Endothelial cell of umbilical vein (primary cell): ENCODE results near the gene CHRNA5.

Source experiments
- EZH2 ChIP-seq: IDR thresholded peaks from 2 replicates; pipeline ENCODE4 v1.6.1; 2012; ENCODE audit warnings: borderline replicate concordance, low read depth, mild to moderate bottlenecking, moderate library complexity, low read length, inconsistent platforms; ENCODE audit not compliant: severe bottlenecking
- FOS ChIP-seq: IDR thresholded peaks from 2 replicates; pipeline ENCODE4 v1.6.1; 2011; ENCODE audit warnings: mild to moderate bottlenecking, low read length, moderate library complexity, borderline replicate concordance; ENCODE audit not compliant: insufficient read depth
- GATA2 ChIP-seq: IDR thresholded peaks from 2 replicates; pipeline ENCODE4 v1.7.0; 2011; ENCODE audit warnings: low read depth, mild to moderate bottlenecking, moderate library complexity, mixed read lengths, low read length; ENCODE audit not compliant: insufficient read length, insufficient read depth
- JUN ChIP-seq: IDR thresholded peaks from 2 replicates; pipeline ENCODE4 v1.6.1; 2011; ENCODE audit warnings: borderline replicate concordance, low read depth; ENCODE audit not compliant: insufficient read length, insufficient read depth
- MYC ChIP-seq: IDR thresholded peaks from one replicate; pipeline ENCODE4 v1.6.1; 2011; ENCODE audit warnings: mild to moderate bottlenecking, low read depth, low read length
- POLR2A ChIP-seq: IDR thresholded peaks from 2 replicates; pipeline ENCODE4 v1.6.1; 2012; ENCODE audit warnings: low read depth, mild to moderate bottlenecking, control low read depth, low read length
- POLR2AphosphoS5 ChIP-seq: IDR thresholded peaks from 2 replicates; pipeline ENCODE4 v1.6.1; 2012; ENCODE audit warnings: low read depth, mild to moderate bottlenecking, control low read depth, low read length, moderate library complexity; ENCODE audit not compliant: insufficient read depth
- TF ChIP-seq, protein P1 (sequence below), 2 donors: IDR thresholded peaks; 1 replicate in 1 of 2; 2 replicates in 1 of 2; pipeline ENCODE4 v1.5.1; 2011; ENCODE audit warnings: low read length in 2 of 2, mild to moderate bottlenecking in 2 of 2, moderate library complexity in 2 of 2, control low read depth in 1 of 2, inconsistent platforms in 1 of 2, low read depth in 1 of 2; ENCODE audit not compliant: insufficient read depth in 1 of 2; ENCODE audit errors: extremely low read depth in 1 of 2
- TF ChIP-seq, protein P2 (sequence below): IDR thresholded peaks from 2 replicates; pipeline ENCODE4 v1.6.1; 2011; ENCODE audit not compliant: insufficient read depth, insufficient read length

DNA sequence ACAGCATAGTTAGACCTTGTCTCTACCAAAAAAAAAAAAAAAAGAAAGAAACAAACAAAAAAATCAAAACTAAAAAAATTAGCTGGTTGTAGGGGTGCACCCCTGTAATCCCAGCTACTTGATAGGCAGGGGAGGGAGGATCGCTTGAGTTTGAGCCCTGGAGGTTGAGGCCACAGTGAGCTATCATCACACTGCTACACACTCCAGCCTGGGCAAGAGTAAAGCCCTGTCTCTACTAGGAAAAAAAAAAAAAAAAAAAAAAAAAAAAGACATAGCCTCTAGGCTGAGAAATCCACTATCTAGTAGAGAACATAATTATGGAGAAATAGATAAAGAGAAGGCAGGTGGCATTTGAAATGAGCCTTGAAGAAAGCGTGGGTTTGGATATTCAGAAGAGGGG, 2.2 kb upstream of the CHRNA5 start:
- TF ChIP-seq, protein P1, sequence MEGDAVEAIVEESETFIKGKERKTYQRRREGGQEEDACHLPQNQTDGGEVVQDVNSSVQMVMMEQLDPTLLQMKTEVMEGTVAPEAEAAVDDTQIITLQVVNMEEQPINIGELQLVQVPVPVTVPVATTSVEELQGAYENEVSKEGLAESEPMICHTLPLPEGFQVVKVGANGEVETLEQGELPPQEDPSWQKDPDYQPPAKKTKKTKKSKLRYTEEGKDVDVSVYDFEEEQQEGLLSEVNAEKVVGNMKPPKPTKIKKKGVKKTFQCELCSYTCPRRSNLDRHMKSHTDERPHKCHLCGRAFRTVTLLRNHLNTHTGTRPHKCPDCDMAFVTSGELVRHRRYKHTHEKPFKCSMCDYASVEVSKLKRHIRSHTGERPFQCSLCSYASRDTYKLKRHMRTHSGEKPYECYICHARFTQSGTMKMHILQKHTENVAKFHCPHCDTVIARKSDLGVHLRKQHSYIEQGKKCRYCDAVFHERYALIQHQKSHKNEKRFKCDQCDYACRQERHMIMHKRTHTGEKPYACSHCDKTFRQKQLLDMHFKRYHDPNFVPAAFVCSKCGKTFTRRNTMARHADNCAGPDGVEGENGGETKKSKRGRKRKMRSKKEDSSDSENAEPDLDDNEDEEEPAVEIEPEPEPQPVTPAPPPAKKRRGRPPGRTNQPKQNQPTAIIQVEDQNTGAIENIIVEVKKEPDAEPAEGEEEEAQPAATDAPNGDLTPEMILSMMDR (IDR thresholded peaks at IDR 0.05; ENCODE audit: extremely low read depth in 1 of 2, insufficient read depth in 1 of 2, low read depth in 1 of 2, low read length in 2 of 2): no peak
- no peak for TF ChIP-seq POLR2AphosphoS5
- no peak for TF ChIP-seq EZH2
- TF ChIP-seq POLR2A: no peak
- no peak for TF ChIP-seq JUN
- TF ChIP-seq, protein P2, sequence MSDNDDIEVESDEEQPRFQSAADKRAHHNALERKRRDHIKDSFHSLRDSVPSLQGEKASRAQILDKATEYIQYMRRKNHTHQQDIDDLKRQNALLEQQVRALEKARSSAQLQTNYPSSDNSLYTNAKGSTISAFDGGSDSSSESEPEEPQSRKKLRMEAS: no peak
- TF ChIP-seq MYC: no peak
- TF ChIP-seq FOS: no peak
- no peak for TF ChIP-seq GATA2
